ENCODE measurements around the gene SRPX2. TPM values are rescaled to one million over a fixed set of nuclear protein-coding genes. Genes with fewer than 3 reads are reported as not detected.

The SRPX2 gene
- total RNA-seq, 6 donors from 2014 or later, result 14.6 to 39.8 (median 23.4) TPM

GRCh38 chrX:100687128-100687527, 43.1 kb downstream of the SRPX2 start:
- H3K27me3 ChIP-seq, result no peaks in the 10 kb centered on the region
- H3K27ac ChIP-seq, result no peak overlapping the region
- no peaks in the 10 kb centered on the region for H3K9me3 ChIP-seq
- H3K36me3 ChIP-seq, result peaks cover 0 to 5% (median 0%) of the 10 kb centered on the region in 4 donors
- ATAC-seq (ENCODE audit: low FRiP score in 2 of 2) (no peak), DNase-seq (no peak)
- H3K4me1 ChIP-seq, result no peaks in the 10 kb centered on the region
- TF ChIP-seq CTCF (IDR thresholded peaks at IDR 0.05) (no peak), POLR2A (IDR thresholded peaks at IDR 0.05) (no peak), POLR2AphosphoS5 (IDR thresholded peaks at IDR 0.05) (no peak), EP300 (IDR thresholded peaks at IDR 0.05) (no peak)
- H3K4me3 ChIP-seq, result no peak overlapping the region
- 70% methylated on average over 6 of the region's 6 CpGs; no CpG with 5 or more reads in 1 of the 2 donors for WGBS, 2 donors

- DNase-seq (no peak), ATAC-seq (ENCODE audit: low FRiP score in 2 of 2) (no peak)
Measured at GRCh38 chrX:100687546-100687945, 43.5 kb downstream of the SRPX2 start.

GRCh38 chrX:100695302-100695701, 51.3 kb downstream of the SRPX2 start:
- no peak for ATAC-seq (ENCODE audit: low FRiP score in 2 of 2)
- no peak for DNase-seq
- H3K4me3 ChIP-seq, result no peak overlapping the region
- H3K4me1 ChIP-seq, result no peaks in the 10 kb centered on the region
- peaks cover 0 to 5% (median 0%) of the 10 kb centered on the region in 4 donors for H3K36me3 ChIP-seq
- TF ChIP-seq POLR2AphosphoS5 (IDR thresholded peaks at IDR 0.05) (no peak), CTCF (IDR thresholded peaks at IDR 0.05) (no peak), POLR2A (IDR thresholded peaks at IDR 0.05) (no peak), EP300 (IDR thresholded peaks at IDR 0.05) (no peak)
- WGBS, 2 donors, result 50 to 57% methylated on average over 2 of the region's 2 CpGs
- no peaks in the 10 kb centered on the region for H3K9me3 ChIP-seq
- no peak overlapping the region for H3K27ac ChIP-seq
- no peaks in the 10 kb centered on the region for H3K27me3 ChIP-seq

More at GRCh38 chrX:100687546-100687945, 43.5 kb downstream of the SRPX2 start:
- no peaks in the 10 kb centered on the region for H3K4me1 ChIP-seq
- WGBS, 2 donors, result 42 to 78% methylated on average over 2 of the region's 2 CpGs
- no peak overlapping the region for H3K27ac ChIP-seq
- H3K9me3 ChIP-seq, result no peaks in the 10 kb centered on the region
- no peak for TF ChIP-seq EP300 (IDR thresholded peaks at IDR 0.05)
- no peak for TF ChIP-seq POLR2AphosphoS5 (IDR thresholded peaks at IDR 0.05)
- no peak for TF ChIP-seq CTCF (IDR thresholded peaks at IDR 0.05)
- no peak for TF ChIP-seq POLR2A (IDR thresholded peaks at IDR 0.05)
- H3K27me3 ChIP-seq, result no peaks in the 10 kb centered on the region
- no peak overlapping the region for H3K4me3 ChIP-seq
- peaks cover 0 to 5% (median 0%) of the 10 kb centered on the region in 4 donors for H3K36me3 ChIP-seq

- no peak overlapping the region for H3K27ac ChIP-seq
- DNase-seq (no peak), ATAC-seq (ENCODE audit: low FRiP score in 2 of 2) (no peak)
- H3K27me3 ChIP-seq, result no peaks in the 10 kb centered on the region
- H3K4me1 ChIP-seq, result no peaks in the 10 kb centered on the region
- 71 to 84% methylated on average over 4 of the region's 4 CpGs for WGBS, 2 donors
- H3K9me3 ChIP-seq, result no peaks in the 10 kb centered on the region
- H3K36me3 ChIP-seq, result no peaks in the 10 kb centered on the region
- no peak for TF ChIP-seq POLR2AphosphoS5 (IDR thresholded peaks at IDR 0.05)
- no peak for TF ChIP-seq POLR2A (IDR thresholded peaks at IDR 0.05)
- no peak for TF ChIP-seq CTCF (IDR thresholded peaks at IDR 0.05)
- no peak for TF ChIP-seq EP300 (IDR thresholded peaks at IDR 0.05)
- no peak overlapping the region for H3K4me3 ChIP-seq
Measured at GRCh38 chrX:100695991-100696390, 52.0 kb downstream of the SRPX2 start.

GRCh38 chrX:100696699-100697351, 52.8 kb downstream of the SRPX2 start:
- DNase-seq, result no peak
- 69 to 78% methylated on average over 3 of the region's 3 CpGs for WGBS, 2 donors
- no peak overlapping the region for H3K4me3 ChIP-seq
- H3K4me1 ChIP-seq, result no peaks in the 10 kb centered on the region
- no peak for ATAC-seq (ENCODE audit: low FRiP score in 2 of 2)
- no peaks in the 10 kb centered on the region for H3K36me3 ChIP-seq
- H3K27me3 ChIP-seq, result no peaks in the 10 kb centered on the region
- H3K9me3 ChIP-seq, result no peaks in the 10 kb centered on the region
- no peak for TF ChIP-seq POLR2A (IDR thresholded peaks at IDR 0.05)
- TF ChIP-seq CTCF (IDR thresholded peaks at IDR 0.05), result no peak
- H3K27ac ChIP-seq, result no peak overlapping the region
